MM.1S (cell line): ENCODE data around the gene STAG1.

Experiments
- CTCF ChIP-seq: fragments of 300-600 bp; sonication (generic); IDR thresholded peaks from 2 replicates; pipeline ENCODE4 v1.5.1; 2016; ENCODE audit warnings: antibody characterized with exemption, low read length, mixed read lengths
- EZH2 ChIP-seq: fragments of 300-600 bp; sonication (generic); optimal IDR thresholded peaks from 2 replicates; pipeline ENCODE3; 2017; ENCODE audit warnings: low read depth, mild to moderate bottlenecking, antibody characterized with exemption, low read length, mixed read lengths
- EZH2phosphoT487 ChIP-seq: fragments of 300-600 bp; sonication (generic); IDR thresholded peaks from 2 replicates; pipeline ENCODE4 v1.6.1; 2018; ENCODE audit warnings: antibody characterized with exemption, low read length

GRCh38 chr3:136432685-136433084 lies 319.5 kb downstream of the STAG1 start:
- TF ChIP-seq CTCF (no peak), EZH2 (no peak), EZH2phosphoT487 (no peak)
